OCI-LY3 (cell line): Measurements from ENCODE around the gene OXTR.

ENCODE experiments used
- EZH2phosphoT487 ChIP-seq: fragments of 200-600 bp; shearing (Covaris generic); IDR thresholded peaks from 2 replicates; pipeline ENCODE4 v1.6.1; 2018; ENCODE audit warnings: antibody characterized with exemption, mixed run types, low read depth
- TF ChIP-seq, protein P1 (sequence below): fragments of 200-600, 300-600 bp; sonication (generic); IDR thresholded peaks from 2 replicates; pipeline ENCODE4 v1.5.1; 2014; ENCODE audit warnings: antibody characterized with exemption, low read length, low read depth

GRCh38 chr3:8757551-8758518 lies 11.6 kb downstream of the OXTR start:
- TF ChIP-seq, protein P1, sequence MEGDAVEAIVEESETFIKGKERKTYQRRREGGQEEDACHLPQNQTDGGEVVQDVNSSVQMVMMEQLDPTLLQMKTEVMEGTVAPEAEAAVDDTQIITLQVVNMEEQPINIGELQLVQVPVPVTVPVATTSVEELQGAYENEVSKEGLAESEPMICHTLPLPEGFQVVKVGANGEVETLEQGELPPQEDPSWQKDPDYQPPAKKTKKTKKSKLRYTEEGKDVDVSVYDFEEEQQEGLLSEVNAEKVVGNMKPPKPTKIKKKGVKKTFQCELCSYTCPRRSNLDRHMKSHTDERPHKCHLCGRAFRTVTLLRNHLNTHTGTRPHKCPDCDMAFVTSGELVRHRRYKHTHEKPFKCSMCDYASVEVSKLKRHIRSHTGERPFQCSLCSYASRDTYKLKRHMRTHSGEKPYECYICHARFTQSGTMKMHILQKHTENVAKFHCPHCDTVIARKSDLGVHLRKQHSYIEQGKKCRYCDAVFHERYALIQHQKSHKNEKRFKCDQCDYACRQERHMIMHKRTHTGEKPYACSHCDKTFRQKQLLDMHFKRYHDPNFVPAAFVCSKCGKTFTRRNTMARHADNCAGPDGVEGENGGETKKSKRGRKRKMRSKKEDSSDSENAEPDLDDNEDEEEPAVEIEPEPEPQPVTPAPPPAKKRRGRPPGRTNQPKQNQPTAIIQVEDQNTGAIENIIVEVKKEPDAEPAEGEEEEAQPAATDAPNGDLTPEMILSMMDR, result no peak
- no peak for TF ChIP-seq EZH2phosphoT487
